Posterior vena cava (tissue), 2 donors: ENCODE measurements around the gene DIP2A. TPM values are rescaled to one million over a fixed set of nuclear protein-coding genes. Genes with fewer than 3 reads are reported as not detected.

Source experiments
- DNase-seq: peaks from one replicate; pipeline ENCODE4 v3.0.0-alpha.2; 2020; ENCODE audit warnings: low spot score
- intact Hi-C, 2 donors: fragments of 100-400 bp; cut with DNase I; formaldehyde crosslinking; loops; one replicate each; pipeline versions ENCODE4 v1.14.1 to v1.14.2; 2022 to 2023
- total RNA-seq, 2 donors: library from RNA; stranded (reverse); fragmentation: NEBNext Ultra II Directional; extraction: Animal tissue kit (Norgen Biotek cat#: 25700); gene quantifications; one replicate each; pipeline ENCODE4 v1.2.1, GENCODE V29; 2021
- donor health status: DM: yes; HTN: yes; CAD: no.
- donor health status: DM: yes; HTN: yes; CAD: no.

Gene DIP2A
- total RNA-seq, 2 donors from 2014 or later, result 24.3 to 26.4 TPM

GRCh38 chr21:46604329-46604974 is 145.8 kb downstream of the DIP2A start:
- intact Hi-C loops, result no loop called here
- DNase-seq, result no peak

GRCh38 chr21:46604975-46605766 is 146.5 kb downstream of the DIP2A start, which contains the start of gene S100B:
Gene S100B (minus strand): TSS chr21:46605082. CDS start chr21:46602415, 2,667 bp downstream.
- intact Hi-C loops, result no loop called here
- no peak for DNase-seq

GRCh38 chr21:46605767-46606426 is 147.2 kb downstream of the DIP2A start:
- intact Hi-C loops, result no loop called here
- DNase-seq, result peak; percentile 87

- DNase-seq, result no peak
- intact Hi-C loops, result no loop called here
These were observed 147.7 kb downstream of the DIP2A start for GRCh38 chr21:46606427-46606813.

DNA sequence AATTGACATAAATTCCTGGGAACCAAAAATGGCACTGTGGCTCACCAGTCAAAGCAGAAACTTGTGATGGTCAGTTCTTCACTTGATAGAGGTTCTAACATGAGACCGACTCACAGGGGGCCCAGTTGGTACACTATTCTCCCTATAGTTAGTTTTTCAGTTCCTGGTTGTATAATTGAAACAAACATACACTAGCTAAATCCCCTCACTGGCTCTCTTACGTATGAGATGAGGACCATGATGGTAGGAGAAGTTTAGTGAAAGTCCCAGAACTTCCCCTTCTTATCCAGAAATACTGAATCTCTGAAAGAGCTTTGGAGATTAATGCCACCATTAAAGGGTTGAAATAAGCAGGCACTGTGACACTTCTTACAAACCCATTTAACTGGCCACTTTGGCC is 148.9 kb downstream of the DIP2A start:
- intact Hi-C loops, result no loop called here
- no peak for DNase-seq

- intact Hi-C loops, result no loop called here
These were observed 150.0 kb downstream of the DIP2A start for GRCh38 chr21:46608672-46609111.

DNA sequence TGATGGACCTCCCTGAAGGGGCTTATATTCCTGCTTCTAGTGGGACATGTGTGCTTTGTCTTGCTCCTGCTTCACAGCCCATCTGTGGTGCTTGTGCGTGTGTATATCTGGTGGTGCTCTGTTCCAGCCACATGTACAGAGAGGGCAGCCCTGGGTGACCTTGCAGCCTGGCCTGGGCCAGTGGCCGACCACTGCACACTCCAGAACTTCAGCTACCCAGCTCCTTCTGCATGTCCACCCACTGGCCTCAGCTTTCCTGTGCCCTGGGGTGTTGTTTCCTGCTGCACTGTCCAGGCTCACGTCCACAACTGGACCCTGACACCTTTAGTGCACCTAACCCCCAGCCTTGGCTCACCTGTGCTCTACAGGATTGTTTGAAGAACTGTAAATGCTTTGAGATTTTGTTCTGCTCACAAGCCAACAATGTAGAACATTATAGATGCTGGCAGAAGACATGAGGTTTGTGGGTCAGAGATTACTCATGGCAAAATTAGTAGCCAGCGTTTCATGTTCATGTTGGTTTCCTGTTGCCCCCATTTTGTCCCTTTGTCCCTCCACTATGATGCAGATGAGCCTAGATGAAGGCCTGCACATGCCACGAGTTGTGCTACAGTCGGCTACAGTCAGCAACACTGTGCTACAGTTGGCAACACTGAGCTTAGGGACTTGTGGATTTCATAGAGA is 151.5 kb downstream of the DIP2A start:
- DNase-seq, result no peak
- intact Hi-C loops, result no loop called here

More at GRCh38 chr21:46608672-46609111, 150.0 kb downstream of the DIP2A start:
- no peak for DNase-seq

DNA sequence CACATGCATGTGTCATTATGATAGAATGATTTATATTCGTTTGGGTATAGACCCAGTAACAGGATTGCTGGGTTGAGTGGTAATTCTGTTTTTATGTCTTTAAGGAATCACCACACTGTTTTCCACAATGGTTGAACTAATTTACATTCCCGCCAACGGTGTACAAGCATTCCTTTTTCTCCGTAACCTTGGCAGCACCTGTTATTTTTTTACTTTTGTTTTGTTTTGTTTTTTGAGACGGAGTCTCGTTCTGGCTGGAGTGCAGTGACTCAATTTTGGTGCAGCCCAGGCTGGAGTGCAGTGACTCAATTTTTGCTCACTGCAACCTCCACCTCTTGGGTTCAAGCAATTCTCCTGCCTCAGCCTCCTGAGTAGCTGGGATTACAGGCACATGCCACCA is 154.7 kb downstream of the DIP2A start:
- DNase-seq, result no peak
- intact Hi-C loops, result no loop called here

GRCh38 chr21:46616050-46616449 is 157.4 kb downstream of the DIP2A start:
- intact Hi-C loops, result no loop called here

GRCh38 chr21:46616656-46617055 is 158.0 kb downstream of the DIP2A start:
- intact Hi-C loops, result no loop called here
- DNase-seq, result no peak

More at GRCh38 chr21:46616050-46616449, 157.4 kb downstream of the DIP2A start:
- no peak for DNase-seq

- no peak for DNase-seq
- intact Hi-C loops, result no loop called here
These were observed 158.8 kb downstream of the DIP2A start for GRCh38 chr21:46617267-46618051.

DNA sequence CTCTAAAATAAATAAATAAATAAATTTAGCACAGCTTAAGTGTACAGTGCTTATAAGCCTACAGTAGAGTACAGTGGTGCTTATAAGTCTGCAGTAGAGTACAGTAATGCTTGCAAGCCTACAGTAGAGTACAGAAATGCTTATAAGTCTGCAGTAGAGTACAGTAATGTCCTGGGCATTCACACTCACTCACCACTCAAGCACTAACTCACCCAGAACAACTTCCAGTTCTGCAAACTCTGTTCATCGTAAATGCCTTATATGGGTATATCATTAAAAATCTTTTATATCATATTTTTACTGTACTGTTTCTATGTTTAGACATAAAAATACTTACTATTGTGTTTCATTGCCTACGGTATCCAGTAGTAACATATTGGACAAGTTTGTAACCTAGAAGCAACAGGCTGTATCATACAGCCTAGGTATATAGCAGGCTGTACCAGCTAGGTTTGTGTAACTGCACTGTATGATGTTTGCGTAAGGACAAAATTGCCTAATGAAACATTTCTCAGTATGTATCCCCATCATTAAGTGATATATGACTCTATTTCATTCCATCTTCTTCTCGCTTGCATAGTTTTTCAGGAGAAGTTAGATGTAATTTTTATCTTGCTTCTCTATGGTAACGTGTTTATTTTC is 160.2 kb downstream of the DIP2A start:
- no peak for DNase-seq
- intact Hi-C loops, result no loop called here

Other genes with a start within 250 kb of the DIP2A start
- 10 to 100 TPM; 42.5 to 65.0 TPM for gene LSS, start 230.1 kb upstream of the DIP2A start, total RNA-seq
- 10 to 100 TPM; 60.2 to 62.4 TPM for gene MCM3AP, start 173.3 kb upstream of the DIP2A start, total RNA-seq
- 1 to 10 TPM; 8.4 to 9.3 TPM for gene YBEY, start 172.5 kb upstream of the DIP2A start, total RNA-seq
- 1 to 10 TPM in 1 of 2 donors, under 1 TPM in 1; 0.57 to 1.3 TPM for gene C21orf58, start 135.0 kb upstream of the DIP2A start, total RNA-seq
- gene PCNT, start 134.7 kb upstream of the DIP2A start, total RNA-seq, result 10 to 100 TPM; 24.0 to 30.5 TPM
- gene S100B, start 146.2 kb downstream of the DIP2A start, total RNA-seq, result 1 to 10 TPM; 2.0 to 4.2 TPM
- gene PRMT2, start 176.8 kb downstream of the DIP2A start, total RNA-seq, result 10 to 100 TPM; 91.3 to 93.0 TPM